CD4-positive, alpha-beta T cell treated with Interferon alpha-2 for 1 hour (primary cell): ENCODE results near the gene SDK2.

Experiments
- DNase-seq, 2 donors: peaks; one replicate each; pipeline ENCODE4 v3.0.0-alpha.2; 2020 to 2022

The SDK2 gene

DNA sequence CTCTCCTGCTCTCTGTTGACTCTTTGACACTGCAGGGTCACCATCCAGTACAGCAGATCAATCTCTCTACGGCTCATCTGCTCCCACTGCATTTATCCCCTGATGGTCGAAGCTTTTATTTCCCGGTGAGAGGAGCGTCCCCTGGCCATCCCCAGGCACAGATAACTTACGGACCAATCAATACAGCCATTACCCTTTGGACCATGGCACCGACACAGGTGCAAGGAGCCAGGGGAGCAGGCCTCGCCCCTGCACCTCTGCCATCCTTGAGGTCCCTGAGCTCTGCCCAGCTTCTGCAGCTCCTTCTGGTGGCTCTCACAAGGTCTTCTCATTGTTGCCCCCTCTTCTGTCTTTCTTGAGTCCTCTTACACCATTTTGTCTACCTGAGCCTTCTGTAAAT lies 115.6 kb downstream of the SDK2 start:
- DNase-seq = no peak

DNA sequence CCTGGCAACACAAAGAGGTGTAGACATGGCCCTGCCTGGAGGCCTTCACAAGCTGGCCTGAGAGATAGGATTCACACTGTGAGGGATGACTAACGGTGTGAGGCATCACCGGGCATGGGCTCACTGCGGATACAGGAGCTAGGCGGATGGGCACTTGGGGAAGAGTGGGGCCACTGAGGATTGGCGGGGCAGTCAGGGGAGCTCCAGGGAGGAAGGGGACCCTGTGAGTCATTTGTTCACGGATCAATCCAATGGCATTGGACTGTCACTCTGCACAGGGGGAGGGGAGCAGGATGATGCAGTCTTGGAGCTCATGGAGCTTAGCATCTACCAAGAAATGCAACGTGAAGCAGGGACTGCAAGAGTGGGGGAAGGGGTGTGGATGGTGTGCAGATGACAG lies 117.3 kb downstream of the SDK2 start:
- no peak for DNase-seq

DNA sequence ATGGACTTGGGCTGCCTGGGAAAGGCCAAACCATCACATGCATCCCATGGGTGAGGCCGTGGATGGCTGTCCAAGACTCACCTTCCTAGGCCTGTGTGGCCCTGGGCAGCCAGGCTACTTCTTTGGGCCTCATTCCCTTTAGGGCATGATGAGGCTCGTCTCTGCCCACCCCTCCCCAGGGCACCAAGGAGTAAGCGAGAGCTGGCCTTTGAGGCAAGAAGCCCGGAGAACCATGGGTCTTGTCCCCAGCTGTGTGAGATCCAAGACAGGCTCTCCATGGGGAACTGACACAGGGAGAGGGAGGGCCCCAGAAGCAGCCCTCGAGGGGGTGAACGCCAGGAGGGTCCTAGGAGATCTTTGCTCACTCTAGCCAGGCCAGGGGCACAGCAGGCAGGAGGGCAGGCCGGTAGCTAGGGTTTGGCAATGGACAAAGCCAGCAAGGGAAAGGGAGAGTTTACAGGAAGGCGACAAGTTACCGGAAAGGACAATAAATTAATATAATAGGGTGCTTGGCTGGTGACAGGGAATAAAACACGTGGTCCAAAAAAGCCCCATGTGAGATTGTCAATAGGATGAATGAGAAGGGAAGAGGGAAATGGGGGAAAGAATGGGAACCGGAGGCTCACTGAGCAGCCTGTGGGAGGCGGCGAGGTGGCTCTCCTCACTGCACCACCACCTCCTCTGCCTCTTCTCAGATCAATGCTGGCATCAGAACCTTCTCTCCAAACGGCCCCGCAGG lies 119.1 kb downstream of the SDK2 start:
- DNase-seq = no peak

DNA sequence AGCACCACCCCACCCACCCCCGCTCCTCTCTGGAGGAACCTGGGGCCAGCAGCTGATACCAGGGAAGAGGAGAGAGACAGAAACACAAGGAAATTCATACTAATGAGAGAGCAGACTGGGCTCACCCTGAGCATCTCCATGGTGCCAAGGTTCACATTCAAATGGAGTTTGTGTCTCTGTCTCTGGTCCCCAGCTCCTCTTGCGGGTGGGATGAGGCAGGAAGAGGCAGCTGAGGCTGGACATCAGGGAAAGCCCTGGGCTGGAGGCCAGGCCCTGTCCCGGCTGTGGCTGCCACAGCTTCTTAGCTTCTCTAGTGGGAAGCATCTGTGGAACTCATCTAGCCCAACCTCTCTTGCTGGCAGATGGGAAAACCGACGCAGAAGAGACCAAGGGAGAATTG lies 121.5 kb downstream of the SDK2 start:
- DNase-seq = no peak

DNA sequence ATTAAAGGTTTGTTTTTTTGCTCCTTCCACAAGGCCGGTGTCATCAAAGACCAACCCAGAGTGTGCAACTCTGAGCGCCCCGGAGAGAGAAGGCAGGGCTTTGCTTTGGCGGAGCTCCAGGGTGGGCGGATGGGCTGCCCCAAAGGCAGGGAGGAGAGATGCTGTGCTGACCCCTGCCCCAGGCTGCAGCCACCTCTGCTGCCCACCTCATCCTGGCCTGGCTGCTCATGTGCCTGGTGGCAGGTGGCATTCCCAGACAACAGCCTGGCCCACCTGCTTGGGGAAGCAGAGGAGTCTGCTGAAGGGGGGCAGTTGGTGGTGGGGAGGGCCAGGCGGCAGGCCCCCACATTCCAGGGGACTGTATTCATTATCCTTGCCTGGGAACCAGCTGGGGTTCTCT lies 122.1 kb downstream of the SDK2 start:
- DNase-seq = no peak

DNA sequence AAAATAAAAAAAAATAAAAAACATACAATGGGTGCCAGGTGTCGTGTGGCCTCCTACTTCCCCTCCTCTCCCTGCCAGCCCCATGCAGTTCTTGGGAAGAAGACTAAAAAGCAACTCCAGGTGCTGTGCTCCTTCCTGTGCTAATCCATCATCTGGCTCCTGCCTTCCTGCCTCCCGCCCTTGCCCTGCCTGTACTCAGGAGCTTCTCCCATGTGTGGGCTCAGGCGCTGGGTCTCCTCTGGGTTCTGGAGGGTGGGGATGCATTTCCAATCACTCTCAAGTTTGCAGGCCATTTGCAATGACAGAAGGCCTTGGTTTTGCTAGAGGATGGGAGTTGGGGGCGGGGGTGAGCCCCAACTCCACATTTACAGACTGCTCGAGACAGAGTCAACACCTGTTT lies 122.9 kb downstream of the SDK2 start:
- DNase-seq = no peak

DNA sequence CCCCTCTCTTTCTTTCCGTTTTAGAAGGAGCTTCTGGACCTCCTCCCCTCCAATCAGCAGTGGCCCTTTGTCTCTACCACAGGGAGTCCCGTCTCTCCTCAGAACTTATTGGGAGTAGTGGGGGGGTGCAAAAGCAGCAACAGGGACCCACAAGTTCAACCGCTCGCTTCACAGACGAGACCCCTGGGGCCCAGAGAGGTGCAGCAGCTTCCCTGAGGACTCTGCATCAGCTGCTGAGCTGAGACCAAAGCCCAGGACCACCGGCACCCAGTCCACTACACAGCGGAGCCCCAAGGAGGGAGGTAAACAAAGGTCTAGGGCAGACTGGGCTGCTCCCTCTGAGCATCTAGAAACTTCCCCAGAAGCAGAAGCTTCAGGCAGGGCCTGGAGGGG lies 123.9 kb downstream of the SDK2 start:
- no peak for DNase-seq

DNA sequence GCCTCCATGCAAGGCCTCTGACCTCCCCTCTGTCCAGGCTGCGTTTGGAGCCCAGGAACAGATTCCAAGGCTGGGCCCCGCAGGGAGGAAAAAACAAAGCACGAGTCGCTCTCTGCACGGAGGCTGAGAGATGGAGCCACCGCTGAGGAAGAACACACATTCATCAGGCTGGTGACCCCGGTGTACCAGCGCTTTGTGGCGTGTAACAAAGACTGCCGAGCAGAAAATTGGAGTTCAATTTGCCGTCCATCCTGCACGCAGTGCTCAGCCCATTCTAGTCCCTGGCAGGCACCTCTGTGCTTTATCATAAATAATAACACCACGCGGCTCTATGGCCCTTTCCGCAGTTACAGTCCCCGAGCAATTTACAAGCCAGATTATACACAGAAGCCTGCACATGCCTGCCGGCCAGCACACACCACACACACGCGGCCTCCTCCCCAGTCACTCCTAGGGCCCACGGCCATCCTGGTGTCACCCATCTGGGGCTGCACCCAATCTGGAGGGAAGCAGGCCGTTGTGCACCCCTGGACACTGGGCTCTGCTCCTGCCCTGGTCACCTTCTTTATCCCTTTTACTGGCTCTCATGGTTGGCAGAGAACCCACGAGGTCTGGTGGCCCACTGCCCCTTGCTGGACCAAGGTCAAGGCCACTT lies 124.4 kb downstream of the SDK2 start:
- no peak for DNase-seq

DNA sequence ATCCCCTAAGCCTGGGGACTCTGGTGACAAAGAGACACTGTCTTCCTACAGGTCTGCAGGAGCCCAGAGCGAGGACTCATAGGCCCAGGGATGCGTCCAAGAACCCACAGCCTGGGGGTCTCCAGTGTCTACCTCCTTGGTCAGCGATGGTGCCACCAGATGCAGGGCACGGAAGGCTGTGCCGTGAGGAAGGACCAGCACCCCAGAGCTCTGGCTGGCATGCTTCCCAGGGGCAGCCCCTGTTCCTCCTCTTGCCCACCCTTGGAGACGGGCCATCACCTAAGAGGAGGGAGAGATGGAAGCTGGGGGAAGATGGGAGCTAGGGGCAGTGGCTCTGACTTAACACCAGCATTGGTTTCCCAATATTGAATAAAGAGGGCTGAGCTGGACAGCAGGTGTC lies 125.2 kb downstream of the SDK2 start:
- no peak for DNase-seq

DNA sequence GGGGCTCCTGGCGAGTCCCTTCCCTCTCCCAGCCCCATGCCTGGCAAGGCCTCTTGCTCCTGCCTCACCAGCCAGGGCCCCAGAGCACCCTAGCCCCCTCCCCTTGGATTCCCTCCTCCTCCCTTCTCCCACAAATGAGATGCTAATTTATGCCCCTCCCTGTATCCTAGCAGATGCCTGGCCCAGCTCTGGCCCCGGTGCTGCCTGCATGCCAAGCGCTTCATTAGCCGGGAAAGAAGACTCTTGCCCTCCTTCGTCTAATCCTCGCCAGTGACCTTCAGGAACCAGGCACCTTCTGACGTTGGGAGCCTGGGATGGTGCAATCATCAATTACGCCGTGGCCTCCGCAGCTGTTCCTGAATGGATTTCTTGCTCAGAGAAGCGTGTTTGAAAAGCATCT lies 127.8 kb downstream of the SDK2 start:
- DNase-seq = no peak

DNA sequence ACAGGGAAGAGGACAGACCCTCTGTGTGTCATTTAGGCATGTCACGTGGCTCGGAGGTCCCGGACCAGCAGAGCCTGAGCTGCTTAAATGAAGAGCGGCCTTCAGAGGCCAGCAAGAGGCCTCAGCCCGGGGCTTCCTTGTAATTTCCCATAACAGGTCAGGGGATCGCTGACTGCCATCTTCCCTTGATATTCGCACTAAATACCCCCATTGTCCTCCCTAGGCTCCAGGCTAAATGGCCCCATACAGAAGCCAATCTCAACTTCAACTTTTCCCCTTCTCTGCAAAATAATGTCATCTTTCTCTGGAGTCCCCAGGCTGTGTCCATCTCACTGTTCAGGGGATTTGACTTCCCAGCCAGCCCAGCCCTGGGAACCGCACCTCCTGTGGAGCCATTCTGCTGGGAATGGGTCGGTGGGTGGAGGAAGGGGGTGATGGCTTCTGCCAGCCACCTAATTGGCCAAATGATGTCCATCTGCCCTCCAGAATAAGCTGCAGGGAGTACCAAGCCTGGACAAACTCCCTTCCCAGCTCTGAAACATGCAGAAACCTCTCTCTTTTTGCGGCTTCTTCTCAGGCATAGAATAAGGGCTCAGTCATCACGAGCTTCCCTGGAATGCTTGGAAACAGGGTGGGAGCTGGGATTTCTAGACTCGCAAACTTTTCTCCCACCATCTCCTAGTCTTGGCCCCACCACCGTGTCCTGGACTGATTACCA lies 129.9 kb downstream of the SDK2 start:
- no peak for DNase-seq

DNA sequence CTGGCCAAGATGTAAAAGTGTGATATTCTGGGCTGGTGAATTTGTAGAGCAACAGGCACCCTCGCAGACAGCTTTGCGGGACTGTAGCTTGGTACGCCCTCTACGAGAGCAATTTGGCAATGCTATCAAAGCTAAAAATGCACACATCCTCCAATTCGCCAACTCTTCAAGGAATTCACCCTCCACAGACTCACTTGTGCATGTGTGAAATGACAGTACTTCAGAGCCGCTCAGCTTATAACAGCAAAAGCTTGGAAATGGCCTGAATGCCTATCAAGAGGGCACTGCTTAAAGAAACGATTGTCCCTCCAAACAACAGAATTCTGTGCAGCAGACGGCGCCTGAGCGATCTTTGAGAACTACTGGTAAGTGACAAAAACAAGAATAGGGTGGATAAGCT lies 130.8 kb downstream of the SDK2 start:
- no peak for DNase-seq

DNA sequence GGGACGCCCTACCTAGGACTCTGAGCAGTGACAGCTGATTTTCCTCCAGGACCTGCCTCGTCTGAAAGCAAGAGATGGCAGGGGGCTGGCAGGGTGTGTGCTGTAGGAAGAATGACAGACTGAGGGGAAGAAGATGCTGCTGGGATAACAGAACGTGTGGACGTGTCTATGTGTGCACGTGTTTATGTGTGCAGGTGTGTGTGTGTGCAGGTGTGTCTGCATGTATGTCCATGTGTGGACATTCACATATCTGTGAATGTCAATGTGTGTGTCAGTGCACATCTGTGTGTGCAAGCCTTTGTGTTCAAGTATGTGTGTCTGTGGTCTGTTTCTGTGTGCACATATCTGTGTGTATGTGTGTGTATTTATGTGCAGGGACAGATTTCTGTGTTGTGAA lies 132.5 kb downstream of the SDK2 start:
- no peak for DNase-seq

DNA sequence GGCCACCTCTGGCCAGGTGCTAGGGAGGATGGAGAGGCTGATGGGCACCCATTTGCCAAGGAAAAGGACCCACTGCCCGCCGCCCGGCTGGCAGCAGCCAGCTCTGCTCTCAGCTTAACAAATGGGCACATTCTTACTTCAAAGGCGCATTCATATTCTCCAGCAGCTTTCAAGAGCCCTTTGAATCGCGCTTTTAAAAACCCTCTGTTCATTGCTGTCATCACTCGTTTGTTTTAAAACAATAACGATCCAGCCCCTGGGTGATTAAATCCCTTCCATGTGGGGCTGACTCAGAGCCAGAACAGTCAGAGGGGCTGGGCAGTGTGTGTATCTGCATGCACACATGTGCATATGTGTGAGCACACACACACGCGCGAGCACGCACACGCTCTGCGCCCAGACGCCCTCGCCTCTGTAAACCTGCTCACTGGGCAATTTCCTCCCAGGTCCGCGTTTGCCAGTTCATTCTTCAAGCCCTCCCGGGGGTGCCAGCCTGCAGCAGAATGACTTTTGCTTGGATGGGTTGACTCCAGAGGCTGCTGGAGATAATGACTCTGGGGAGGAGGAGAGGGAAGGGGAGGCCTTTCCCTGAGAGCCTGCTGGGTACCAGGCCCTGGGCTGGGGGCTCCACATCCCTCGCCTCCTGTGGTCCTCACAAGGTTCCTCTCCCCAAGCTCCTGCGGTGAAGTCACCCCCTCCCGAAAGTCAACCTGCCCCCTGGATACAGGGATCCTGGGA lies 133.1 kb downstream of the SDK2 start:
- DNase-seq = no peak

DNA sequence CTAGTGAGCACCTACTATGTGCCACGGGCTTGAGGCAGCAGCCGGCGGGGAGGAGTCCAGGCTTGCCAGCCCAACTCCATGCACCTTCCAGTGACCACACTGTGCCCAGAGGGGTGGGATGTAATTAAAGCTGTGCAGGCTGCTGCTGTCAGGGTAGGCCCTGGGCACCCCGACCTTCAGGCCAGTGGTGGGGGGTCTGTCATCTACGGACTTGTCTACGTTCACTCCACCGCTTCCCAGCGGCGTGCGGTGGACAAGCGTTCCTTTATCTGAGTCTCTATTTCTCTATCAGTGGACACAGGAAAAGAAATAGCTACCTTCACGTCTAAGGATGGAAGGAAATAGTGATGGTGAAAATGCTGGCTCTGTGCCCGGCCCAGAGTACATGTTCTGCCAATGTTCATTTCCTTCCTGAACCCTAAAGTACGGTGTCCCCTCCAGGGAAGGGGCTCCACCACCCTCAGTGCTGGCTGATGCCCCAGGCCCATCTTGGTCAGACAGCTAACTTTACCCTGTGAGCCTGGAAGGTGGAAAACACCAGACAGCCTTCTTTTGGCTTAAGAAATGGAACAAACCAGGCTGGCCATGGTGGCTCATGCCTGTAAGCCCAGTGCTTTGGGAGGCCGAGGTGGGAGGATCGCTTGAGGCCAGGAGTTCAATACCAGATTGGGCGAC lies 135.2 kb downstream of the SDK2 start:
- no peak for DNase-seq

DNA sequence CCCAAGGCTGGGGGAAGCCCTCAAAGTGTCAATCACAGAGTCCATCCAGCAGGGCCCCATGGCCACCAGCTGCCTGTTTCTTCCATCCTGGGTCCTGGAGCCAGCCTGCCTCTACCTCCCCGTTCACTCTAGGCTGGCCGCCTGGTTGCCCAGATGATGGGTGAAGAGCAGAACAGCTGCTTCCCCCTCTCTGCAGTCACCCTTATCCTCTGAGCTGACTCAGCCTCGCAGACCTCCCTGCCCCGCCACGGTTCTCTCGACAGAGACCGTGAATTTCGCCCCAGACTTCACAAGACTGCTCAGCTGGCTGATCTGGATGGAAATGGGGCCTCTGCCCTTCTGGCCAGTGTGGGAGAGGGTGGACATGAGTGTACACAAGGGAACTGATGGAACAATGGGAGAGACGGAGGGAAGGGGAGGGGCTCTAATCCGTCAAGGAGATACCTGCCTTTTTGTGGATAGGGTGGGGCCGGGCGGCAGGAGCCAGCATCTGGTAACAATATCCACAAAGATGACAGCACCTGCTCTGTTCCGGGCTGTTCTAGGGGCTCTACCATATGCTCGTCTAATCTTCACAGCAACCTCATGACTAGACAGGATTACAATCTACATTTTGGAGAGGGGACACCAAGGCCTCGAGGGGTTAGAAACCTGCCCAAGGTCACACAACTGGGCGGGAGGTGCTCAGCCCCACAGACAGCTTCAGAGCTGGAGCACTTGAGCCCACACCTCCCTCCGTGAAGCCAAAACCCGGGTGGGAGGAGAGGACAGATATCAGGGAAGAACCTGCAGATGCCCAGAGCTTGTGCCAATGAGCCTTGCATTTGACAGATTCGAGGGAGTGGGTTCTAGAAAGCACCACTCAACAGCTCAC lies 136.0 kb downstream of the SDK2 start:
- no peak for DNase-seq

DNA sequence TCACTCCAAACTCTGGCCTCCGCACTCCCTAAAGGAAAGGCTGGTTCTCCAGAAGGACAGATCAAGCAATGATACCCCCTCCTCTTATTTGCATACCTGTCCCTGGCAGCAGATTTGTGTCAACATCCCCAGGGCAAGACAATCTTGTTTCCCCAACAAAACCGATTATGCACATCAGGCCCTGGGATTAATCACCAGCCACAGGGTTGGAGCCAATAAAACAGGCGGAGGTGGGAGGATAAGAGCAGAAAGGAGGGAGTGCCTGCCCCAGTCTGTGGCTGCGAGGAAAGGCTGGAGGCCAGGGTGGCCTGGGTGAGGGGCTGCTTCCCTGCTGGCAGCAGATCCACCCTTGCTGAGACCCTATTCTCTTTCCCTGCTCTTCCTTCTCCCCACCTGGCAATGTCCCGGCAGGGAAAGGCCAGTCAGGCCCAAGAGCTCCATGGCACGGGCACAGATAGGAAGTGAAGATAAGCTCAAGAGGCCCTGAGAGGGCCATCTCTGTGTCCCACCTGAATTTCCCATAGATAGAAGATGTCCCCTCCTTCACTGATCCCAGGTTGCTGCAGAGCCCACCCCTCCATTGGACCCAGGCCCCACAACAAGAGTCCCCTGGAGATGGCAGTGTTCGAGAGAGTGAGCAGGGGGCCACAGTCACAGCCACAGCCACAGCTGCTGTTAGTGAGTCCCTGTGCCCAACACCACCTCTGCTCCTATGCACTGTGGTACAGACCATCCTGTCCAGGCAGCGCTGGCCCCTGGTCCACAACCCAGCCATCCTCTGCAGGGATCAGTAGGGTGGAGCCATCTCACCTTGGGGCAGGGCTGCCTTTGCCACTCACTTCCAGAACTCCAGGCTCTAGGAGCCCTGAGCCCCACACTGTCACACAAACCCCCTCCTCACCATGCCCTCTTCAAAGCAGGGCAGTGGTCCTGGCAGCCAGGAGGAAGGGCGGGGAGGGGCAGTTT lies 137.5 kb downstream of the SDK2 start:
- no peak for DNase-seq

DNA sequence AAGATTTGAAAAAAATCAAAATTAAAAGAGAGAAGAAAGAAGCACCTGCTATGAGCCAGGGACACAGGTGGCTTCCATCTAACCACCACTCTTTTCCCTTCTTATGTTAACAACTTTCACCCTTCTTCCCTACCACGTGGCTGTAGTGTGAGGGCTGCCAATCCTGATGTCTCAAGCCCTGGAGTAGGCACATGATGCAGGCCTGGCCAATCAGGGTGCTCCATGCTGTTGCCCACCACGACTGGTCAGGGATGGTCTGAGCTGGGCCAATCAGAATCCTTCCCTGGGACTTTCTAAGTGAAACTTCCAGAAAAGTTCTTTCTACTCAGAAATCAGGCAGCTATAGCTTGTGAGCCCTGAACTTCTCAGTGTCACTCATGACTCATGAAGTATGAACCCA lies 140.7 kb downstream of the SDK2 start:
- DNase-seq = no peak

DNA sequence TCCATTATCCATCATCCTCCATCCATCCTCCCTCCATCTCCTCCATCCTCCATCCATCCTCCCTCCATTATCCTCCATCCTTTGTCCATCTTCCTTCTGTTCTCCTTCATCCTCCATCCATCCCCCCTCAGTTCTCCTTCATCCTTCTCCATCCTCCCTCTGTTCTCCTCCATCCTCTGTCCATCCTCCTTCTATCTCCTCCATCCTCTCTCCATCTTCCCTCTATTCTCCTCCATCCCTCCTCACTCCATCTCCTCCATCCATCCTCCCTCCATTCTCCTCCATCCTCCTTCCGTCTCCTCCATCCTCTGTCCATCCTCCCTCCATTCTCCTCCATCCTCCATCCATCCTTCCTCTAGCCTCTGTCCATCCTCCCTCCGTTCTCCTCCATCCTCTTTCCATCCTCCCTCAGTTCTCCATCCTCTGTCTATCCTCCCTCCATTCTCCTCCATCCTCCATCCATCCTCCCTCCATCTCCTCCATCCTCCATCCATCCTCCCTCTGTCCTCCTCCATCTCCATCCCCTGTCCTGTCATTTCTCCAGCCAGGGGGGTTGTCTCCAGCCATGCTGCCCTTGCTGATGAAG lies 143.7 kb downstream of the SDK2 start:
- DNase-seq = no peak

DNA sequence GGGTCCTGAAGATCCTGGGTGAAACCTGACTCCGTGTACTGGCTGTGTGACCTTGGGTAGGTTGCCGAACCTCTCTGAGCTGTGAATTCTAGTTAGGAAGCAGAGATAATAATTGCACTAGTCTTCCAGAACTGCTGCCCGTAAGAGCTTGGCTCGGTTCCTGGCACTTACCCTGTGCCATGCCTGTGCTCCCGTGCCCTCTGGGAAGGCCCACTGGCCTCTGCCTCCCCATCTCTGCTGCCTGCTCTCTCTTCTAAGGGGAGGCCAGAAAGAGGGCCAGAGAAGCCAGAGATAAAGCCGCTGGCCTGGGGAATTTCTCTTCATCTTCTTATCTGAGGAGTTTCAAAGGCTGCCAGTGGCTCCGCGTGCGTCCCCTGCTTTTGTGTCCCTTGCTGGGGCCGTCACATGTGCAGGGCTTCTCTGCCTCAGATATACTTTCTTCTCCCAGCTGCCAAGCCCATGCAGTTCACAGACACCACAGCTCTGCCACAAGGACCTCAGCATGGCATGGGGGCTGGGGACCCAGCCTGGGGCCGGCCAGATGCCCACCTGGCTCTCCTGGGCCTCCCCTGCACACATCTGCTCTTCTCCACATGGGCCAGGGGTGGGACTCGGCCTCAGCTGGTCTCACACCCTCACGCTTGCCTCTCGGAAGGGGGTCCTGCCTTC lies 145.2 kb downstream of the SDK2 start:
- DNase-seq = no peak
